Peyer's patch (tissue), 4 donors: ENCODE measurements around the gene FAM107B.

Experiments
- CTCF ChIP-seq, 6 experiments: fragments of 450-650 bp in 4 of 6; fragments of 200-600 bp in 2 of 6; sonication (generic) in 1 of 6; IDR thresholded peaks; one replicate each; pipeline ENCODE4 v1.5.1; 2017 to 2019; ENCODE audit warnings: antibody characterized with exemption in 6 of 6, mild to moderate bottlenecking in 3 of 6, moderate library complexity in 1 of 6
- POLR2A ChIP-seq, 2 donors: fragments of 450-650 bp; IDR thresholded peaks; one replicate each; pipeline ENCODE4 v1.5.1; 2017; ENCODE audit warnings: antibody characterized with exemption in 2 of 2, mild to moderate bottlenecking in 2 of 2, moderate library complexity in 2 of 2

- TF ChIP-seq CTCF (IDR thresholded peaks at IDR 0.05) (no peak), POLR2A (IDR thresholded peaks at IDR 0.05) (no peak)
These were observed 180.9 kb downstream of the FAM107B start for GRCh38 chr10:14593806-14594205.
